HepG2 (cell line): Measurements from ENCODE around the gene TBX15. TPM values are rescaled to one million over a fixed set of nuclear protein-coding genes. Genes with fewer than 3 reads are reported as not detected.

Source experiments
- ATAC-seq: fragments of 200-7000 bp; cut with Tn5 transposase; 3 replicates; pipeline ENCODE4 v1.9.1; 2020; ENCODE audit warnings: mild to moderate bottlenecking, moderate library complexity
- BruUV-seq: library from RNA; stranded (reverse); fragments of 400-500 nt; replicated peaks from 2 replicates; lab custom pipeline; 2021; lab: Mats Ljungman, UMichigan
- CTCF ChIA-PET: fragments of 300-600 bp; formaldehyde crosslinking; extraction: SDS; loops from one replicate; lab custom pipeline; 2021; ENCODE audit warnings: low total read pairs, inconsistent platforms, low intra/inter-chr PET ratio; lab: Yijun Ruan, JAX
- POLR2A ChIA-PET: fragments of 350-600 bp; sonication (Branson Sonifier 250); formaldehyde crosslinking; loops from one replicate; lab custom pipeline; 2020; ENCODE audit warnings: antibody characterized with exemption, inconsistent platforms; lab: Yijun Ruan, JAX
- DNase-seq: peaks from one replicate; pipeline ENCODE4 v3.0.0-alpha.2; 2015; ENCODE audit warnings: low spot score
- FAIRE-seq: peaks from 3 replicates; lab custom pipeline; 2011; peaks lifted over from hg19 to GRCh38; lab: Jason Lieb, UNC
- H2AFZ ChIP-seq: one replicate; pipeline ENCODE4 v1.6.1; 2011; ENCODE audit warnings: low read length, inconsistent platforms
- H3K27ac ChIP-seq: fragments of 300-600 bp; 3 replicates; pipeline ENCODE4 v1.8.0; 2011; ENCODE audit warnings: mixed run types, mild to moderate bottlenecking, mixed read lengths, low read length, inconsistent platforms; ENCODE audit not compliant: insufficient read depth; ENCODE audit errors: extremely low read length
- H3K27me3 ChIP-seq, 2 experiments: fragments of 200-600 bp in 1 of 2; 2 replicates in 1 of 2; 3 replicates in 1 of 2; pipeline versions ENCODE4 v1.6.0 to v1.8.0; 2011; ENCODE audit warnings: low read length in 2 of 2, mild to moderate bottlenecking in 2 of 2, moderate library complexity in 2 of 2, inconsistent platforms in 1 of 2; ENCODE audit not compliant: insufficient read depth in 2 of 2, control insufficient read depth in 1 of 2
- H3K36me3 ChIP-seq, 2 experiments: fragments of 200-600 bp in 1 of 2; replicated peaks in 1 of 2; 2 replicates in 1 of 2; 3 replicates in 1 of 2; pipeline versions ENCODE4 v1.5.1 to v1.8.0; 2011; ENCODE audit warnings: low read length in 2 of 2, inconsistent platforms in 1 of 2; ENCODE audit not compliant: insufficient read depth in 2 of 2, control insufficient read depth in 1 of 2
- H3K4me1 ChIP-seq: 2 replicates; pipeline ENCODE4 v1.5.1; 2012; ENCODE audit warnings: low read length, inconsistent platforms; ENCODE audit not compliant: insufficient read depth
- H3K4me2 ChIP-seq: 2 replicates; pipeline ENCODE4 v1.6.0; 2011; ENCODE audit warnings: low read depth, low read length, inconsistent platforms
- H3K4me3 ChIP-seq, 3 experiments: fragments of 200-600 bp in 1 of 3; sonication (generic), shearing (Covaris generic) in 1 of 3; replicated peaks in 1 of 3; 2 replicates each; pipeline ENCODE4 v1.5.1; 2011 to 2016; ENCODE audit warnings: low read length in 3 of 3, inconsistent platforms in 2 of 3, low read depth in 2 of 3, mild to moderate bottlenecking in 2 of 3, control low read depth in 1 of 3, mixed read lengths in 1 of 3; ENCODE audit not compliant: insufficient read depth in 1 of 3
- H3K79me2 ChIP-seq: one replicate; pipeline ENCODE4 v1.6.1; 2011; ENCODE audit warnings: low read length, inconsistent platforms; ENCODE audit not compliant: insufficient read depth
- H3K9ac ChIP-seq: 2 replicates; pipeline ENCODE4 v1.6.0; 2011; ENCODE audit warnings: mild to moderate bottlenecking, low read depth, low read length, inconsistent platforms; ENCODE audit not compliant: insufficient read depth
- H3K9me3 ChIP-seq: 2 replicates; pipeline ENCODE4 v1.5.1; 2012; ENCODE audit warnings: mild to moderate bottlenecking, low read length
- H4K20me1 ChIP-seq: 2 replicates; pipeline ENCODE4 v1.6.0; 2011; ENCODE audit warnings: inconsistent platforms, mild to moderate bottlenecking, low read length, moderate library complexity; ENCODE audit not compliant: insufficient read depth
- ETS1 ChIP-seq: sonication (generic); formaldehyde crosslinking; IDR thresholded peaks from 2 replicates; pipeline ENCODE4 v1.4.0; 2020; ENCODE audit warnings: missing genetic modification reagents
- FOXA3 ChIP-seq: IDR thresholded peaks from 2 replicates; pipeline ENCODE4 v1.6.1; 2016; ENCODE audit warnings: missing genetic modification reagents, missing compliant biosample characterization
- FOXO4 ChIP-seq: sonication (generic); formaldehyde crosslinking; conservative IDR thresholded peaks from 2 replicates; pipeline ENCODE4 v1.8.1; 2023; ENCODE audit warnings: missing genetic modification reagents
- FOXP4 ChIP-seq: sonication (generic); formaldehyde crosslinking; IDR thresholded peaks from 2 replicates; pipeline ENCODE4 v1.4.0; 2020; ENCODE audit warnings: missing genetic modification reagents
- GZF1 ChIP-seq: sonication (generic); formaldehyde crosslinking; IDR thresholded peaks from 2 replicates; pipeline ENCODE4 v1.5.1; 2020; ENCODE audit warnings: mild to moderate bottlenecking, missing genetic modification reagents
- HNF1B ChIP-seq: sonication (generic); formaldehyde crosslinking; IDR thresholded peaks from 2 replicates; pipeline ENCODE4 v1.5.1; 2020; ENCODE audit warnings: mild to moderate bottlenecking, moderate library complexity, missing genetic modification reagents
- IKZF1 ChIP-seq: fragments of 450-650 bp; IDR thresholded peaks from 2 replicates; pipeline ENCODE4 v1.7.1; 2016
- IRF1 ChIP-seq: sonication (generic); formaldehyde crosslinking; IDR thresholded peaks from 2 replicates; pipeline ENCODE4 v1.4.0; 2020; ENCODE audit warnings: low read depth, mild to moderate bottlenecking, missing genetic modification reagents
- TBL1XR1 ChIP-seq: fragments of 150-350 bp; IDR thresholded peaks from 2 replicates; pipeline ENCODE4 v1.6.1; 2014; ENCODE audit warnings: borderline replicate concordance, low read length; ENCODE audit not compliant: partially characterized antibody
- TFDP2 ChIP-seq: sonication (generic); formaldehyde crosslinking; IDR thresholded peaks from 2 replicates; pipeline ENCODE4 v1.4.0; 2020; ENCODE audit warnings: missing genetic modification reagents
- ZFP41 ChIP-seq: sonication (generic); formaldehyde crosslinking; IDR thresholded peaks from 2 replicates; pipeline ENCODE4 v1.4.0; 2020; ENCODE audit warnings: mild to moderate bottlenecking, missing genetic modification reagents, borderline replicate concordance
- ZNF343 ChIP-seq: sonication (generic); formaldehyde crosslinking; IDR thresholded peaks from 2 replicates; pipeline ENCODE4 v1.4.0; 2020; ENCODE audit warnings: mild to moderate bottlenecking, missing genetic modification reagents
- ZNF543 ChIP-seq: sonication (generic); formaldehyde crosslinking; IDR thresholded peaks from 2 replicates; pipeline ENCODE4 v1.4.0; 2020; ENCODE audit warnings: mild to moderate bottlenecking, missing genetic modification reagents
- ZZZ3 ChIP-seq: sonication (generic); formaldehyde crosslinking; IDR thresholded peaks from 2 replicates; pipeline ENCODE4 v1.4.0; 2020; ENCODE audit warnings: missing genetic modification reagents, mild to moderate bottlenecking, borderline replicate concordance
- WGBS: methylation state at CpG from one replicate; pipeline ENCODE4 v1.1.6; 2017; ENCODE audit warnings: low lambda C conversion rate; 5-methylcytosine and 5-hydroxymethylcytosine counted together
- in situ Hi-C: cut with HindIII; loops from 2 replicates; pipeline ENCODE4 v1.10.0; 2017; ENCODE audit warnings: low pct_unique_long_range_greater_than_20kb; ENCODE audit not compliant: extremely low pct_ligation_motif_present
- intact Hi-C: fragments of 100-400 bp; cut with micrococcal nuclease; formaldehyde crosslinking; loops from one replicate; pipeline ENCODE4 v1.10.0; 2022; ENCODE audit not compliant: unreplicated experiment
- polyA plus RNA-seq, 8 experiments: library from polyadenylated mRNA; depleted of rRNA in 3 of 8; stranded (reverse) in 7 of 8; unstranded in 1 of 8; fragments of >200 nt; fragmentation: Illumina TruSeq in 4 of 8; extraction: Trizol in 4 of 8; gene quantifications; 2 replicates each; pipeline versions ENCODE4 v1.2.1 to v1.2.3, GENCODE V29; 2011 to 2016; ENCODE audit warnings: low read depth in 4 of 8, missing spikeins in 1 of 8, mixed read lengths in 1 of 8; ENCODE audit not compliant: insufficient read depth in 1 of 8
- total RNA-seq, 5 experiments: library from RNA; depleted of rRNA; stranded (reverse); fragments of >200 nt; fragmentation: Illumina TruSeq; extraction: Trizol; gene quantifications; 2 replicates each; pipeline ENCODE4 v1.2.3, GENCODE V29; 2016; ENCODE audit warnings: low read depth in 1 of 5

TBX15 gene
- total and polyA plus RNA-seq, 2 of the 13 experiments (the other 11 are each of a cell fraction or from before 2014, with no cell fraction given): 0.42 to 1.9 TPM

- FAIRE-seq (no peak), DNase-seq (no peak), ATAC-seq (no peak)
- Histone ChIP-seq H3K9ac (no peak overlapping the region), H3K4me1 (no peaks in the 10 kb centered on the region), H3K4me3 (no peak overlapping the region), H3K27ac (no peak overlapping the region), H3K4me2 (no peak overlapping the region), H4K20me1 (no peaks in the 10 kb centered on the region), H3K27me3 (no peaks in the 10 kb centered on the region), H2AFZ (no peak overlapping the region), H3K79me2 (no peaks in the 10 kb centered on the region), H3K36me3 (no peaks in the 10 kb centered on the region), H3K9me3 (no peaks in the 10 kb centered on the region)
- ChIA-PET CTCF (no interaction called here), POLR2A (no interaction called here)
- BruUV-seq: no TSS peak
- TF ChIP-seq TBL1XR1: no peak
- TF ChIP-seq IKZF1: no peak
- no peak for TF ChIP-seq HNF1B (CRISPR knock-in tag)
- no peak for TF ChIP-seq GZF1 (CRISPR knock-in tag)
- TF ChIP-seq ETS1 (CRISPR knock-in tag): no peak
- no peak for TF ChIP-seq FOXP4 (CRISPR knock-in tag)
- TF ChIP-seq TFDP2 (CRISPR knock-in tag): no peak
- no peak for TF ChIP-seq ZNF543 (CRISPR knock-in tag)
- TF ChIP-seq FOXO4 (CRISPR knock-in tag): no peak
- no peak for TF ChIP-seq ZFP41 (CRISPR knock-in tag)
- no peak for TF ChIP-seq FOXA3 (CRISPR knock-in tag)
- TF ChIP-seq ZZZ3 (CRISPR knock-in tag): no peak
- TF ChIP-seq ZNF343 (CRISPR knock-in tag): no peak
- TF ChIP-seq IRF1 (CRISPR knock-in tag): no peak
- intact Hi-C loops (no loop called here), in situ Hi-C loops (no loop called here)
- 91% methylated on average over 5 of the region's 5 CpGs for WGBS
Observed at GRCh38 chr1:118890851-118891384, 97.2 kb downstream of the TBX15 start.
